Measurements from ENCODE around the gene ZBTB16. TPM values are rescaled to one million over a fixed set of nuclear protein-coding genes. Genes with fewer than 3 reads are reported as not detected.

Gene ZBTB16
- total RNA-seq, 1 donor from 2014 or later = 6.4 TPM

DNA sequence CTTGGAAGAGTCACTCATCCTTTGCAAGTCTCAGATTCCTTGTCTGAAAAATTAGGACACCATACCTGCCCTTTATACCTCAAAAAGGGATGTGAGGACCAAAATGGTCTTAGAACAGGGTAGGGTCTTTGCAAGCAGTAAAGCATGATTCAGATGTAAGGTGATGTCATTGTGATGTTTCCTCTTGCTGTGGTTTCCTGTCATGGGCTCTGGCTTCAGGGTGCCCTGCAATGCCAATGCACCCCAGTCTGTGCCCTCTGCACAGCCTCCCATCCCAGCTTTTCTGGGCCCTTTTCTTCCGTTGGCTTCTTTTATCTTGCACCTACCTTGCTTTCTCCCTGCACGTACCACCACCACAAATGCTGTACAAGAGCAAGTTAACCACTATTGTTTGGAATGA is 148.9 kb downstream of the ZBTB16 start:
- DNase-seq (ENCODE audit: low read depth in 2 of 2) = no peak

DNA sequence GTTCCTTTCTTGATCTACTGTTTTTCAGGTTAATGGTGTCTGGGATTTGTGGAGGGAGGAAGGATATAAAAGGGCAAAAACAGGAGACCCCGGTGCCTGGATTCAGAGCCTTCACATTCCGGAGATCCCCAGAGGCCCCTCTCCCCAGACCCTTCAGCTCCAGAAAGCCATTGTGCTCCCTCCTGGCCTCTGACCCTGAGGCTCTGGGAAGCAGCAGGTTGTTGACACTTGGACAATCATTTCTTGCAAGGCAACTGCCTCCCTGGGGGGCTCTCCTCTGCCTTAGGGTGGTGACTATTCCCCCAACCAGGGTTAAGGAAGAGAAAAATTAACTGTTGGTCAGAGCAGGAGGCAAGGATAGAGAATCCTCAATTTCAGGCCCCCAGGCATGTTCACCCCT is 149.8 kb downstream of the ZBTB16 start:
- no peak for DNase-seq (ENCODE audit: low read depth in 2 of 2)

DNA sequence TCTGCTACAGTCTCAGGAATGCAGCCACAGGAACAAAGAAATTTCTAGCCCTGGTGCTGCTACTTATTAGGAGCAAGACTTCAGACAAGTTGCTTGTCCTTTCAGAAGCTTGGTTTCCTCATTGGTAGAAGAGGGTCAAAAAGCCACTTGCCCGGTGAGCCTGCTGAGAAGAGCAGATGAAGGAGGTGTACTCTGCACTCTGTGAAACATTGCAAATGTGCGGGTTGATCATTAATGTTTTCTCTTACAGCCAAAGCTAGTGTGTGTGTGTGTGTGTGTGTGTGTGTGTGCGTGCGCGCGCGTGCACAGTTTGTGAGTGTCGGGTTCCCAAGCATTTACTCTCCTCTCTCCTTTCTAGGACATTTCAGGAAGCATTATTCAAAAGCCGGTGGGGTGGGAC is 150.4 kb downstream of the ZBTB16 start:
- DNase-seq (ENCODE audit: low read depth in 2 of 2) = no peak

DNA sequence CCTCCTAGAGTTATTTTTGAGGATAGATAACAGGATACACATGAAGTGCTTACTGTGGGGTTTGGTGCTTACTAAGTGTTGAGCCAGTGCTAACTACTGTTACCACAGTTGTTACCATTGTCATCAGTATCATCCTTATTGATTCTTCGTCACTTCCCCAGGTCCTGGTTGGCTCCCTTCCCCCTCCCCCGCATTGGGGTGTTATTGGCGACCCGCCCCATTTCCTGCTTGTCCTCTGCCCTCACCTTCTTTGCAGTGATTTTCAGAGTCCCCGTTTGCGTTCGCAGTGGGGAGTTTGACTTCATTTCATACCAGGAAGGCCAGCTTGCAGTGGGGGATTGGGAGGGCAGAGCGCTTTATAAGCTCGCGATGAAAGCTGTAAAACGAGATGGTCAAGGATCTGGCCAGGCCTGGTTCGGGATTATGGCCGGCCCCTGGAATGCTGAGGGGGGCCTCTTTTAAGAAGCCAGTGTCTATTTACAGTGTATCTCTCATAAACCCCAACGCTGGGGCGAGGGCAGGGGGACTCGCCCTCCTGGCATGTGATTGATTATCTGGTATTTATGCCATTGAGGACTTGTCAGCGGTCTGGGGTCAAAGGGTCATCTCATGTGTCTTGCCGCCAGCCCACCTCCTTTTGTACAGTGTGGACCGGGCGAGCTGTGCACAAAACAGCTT is 152.1 kb downstream of the ZBTB16 start:
- no peak for DNase-seq (ENCODE audit: low read depth in 2 of 2)

DNA sequence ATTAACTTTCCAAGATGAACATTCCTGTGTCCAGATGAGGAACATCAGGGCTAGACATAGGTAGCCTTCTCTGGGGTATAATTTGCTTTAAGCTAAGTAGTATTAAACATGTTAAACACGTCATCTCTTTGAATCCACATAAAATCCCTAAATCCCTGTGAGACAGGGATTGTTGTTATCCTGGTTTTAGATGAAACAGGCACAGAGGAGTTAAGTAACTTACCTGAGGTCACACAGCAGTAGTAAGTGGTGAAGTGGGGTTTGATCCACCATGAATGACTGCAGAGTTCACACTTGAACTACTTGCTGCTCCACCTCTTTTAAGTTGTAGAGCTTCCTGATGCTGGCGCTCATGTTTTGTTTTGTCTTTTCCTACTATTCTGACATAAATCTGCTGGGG is 154.1 kb downstream of the ZBTB16 start:
- no peak for DNase-seq (ENCODE audit: low read depth in 2 of 2)

DNA sequence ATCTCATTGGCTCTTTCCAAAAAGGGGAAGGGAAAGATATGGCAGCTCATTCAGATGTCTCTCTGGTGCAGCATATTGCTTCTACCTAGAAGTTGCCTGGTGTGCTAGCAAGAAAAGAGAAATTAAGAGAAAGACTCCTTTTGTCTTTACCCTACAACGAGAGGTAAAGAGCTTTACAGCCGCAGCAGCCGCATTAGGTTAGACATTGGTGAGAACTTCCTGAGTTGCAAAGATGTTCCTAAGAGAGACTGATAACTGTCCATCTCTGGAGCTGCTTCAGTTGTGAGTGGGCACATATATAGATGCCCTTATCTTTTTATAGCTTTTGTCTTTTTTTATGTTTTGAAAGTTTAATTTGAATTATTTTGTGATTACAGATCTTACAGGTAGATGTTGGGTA is 155.9 kb downstream of the ZBTB16 start:
- no peak for DNase-seq (ENCODE audit: low read depth in 2 of 2)

DNA sequence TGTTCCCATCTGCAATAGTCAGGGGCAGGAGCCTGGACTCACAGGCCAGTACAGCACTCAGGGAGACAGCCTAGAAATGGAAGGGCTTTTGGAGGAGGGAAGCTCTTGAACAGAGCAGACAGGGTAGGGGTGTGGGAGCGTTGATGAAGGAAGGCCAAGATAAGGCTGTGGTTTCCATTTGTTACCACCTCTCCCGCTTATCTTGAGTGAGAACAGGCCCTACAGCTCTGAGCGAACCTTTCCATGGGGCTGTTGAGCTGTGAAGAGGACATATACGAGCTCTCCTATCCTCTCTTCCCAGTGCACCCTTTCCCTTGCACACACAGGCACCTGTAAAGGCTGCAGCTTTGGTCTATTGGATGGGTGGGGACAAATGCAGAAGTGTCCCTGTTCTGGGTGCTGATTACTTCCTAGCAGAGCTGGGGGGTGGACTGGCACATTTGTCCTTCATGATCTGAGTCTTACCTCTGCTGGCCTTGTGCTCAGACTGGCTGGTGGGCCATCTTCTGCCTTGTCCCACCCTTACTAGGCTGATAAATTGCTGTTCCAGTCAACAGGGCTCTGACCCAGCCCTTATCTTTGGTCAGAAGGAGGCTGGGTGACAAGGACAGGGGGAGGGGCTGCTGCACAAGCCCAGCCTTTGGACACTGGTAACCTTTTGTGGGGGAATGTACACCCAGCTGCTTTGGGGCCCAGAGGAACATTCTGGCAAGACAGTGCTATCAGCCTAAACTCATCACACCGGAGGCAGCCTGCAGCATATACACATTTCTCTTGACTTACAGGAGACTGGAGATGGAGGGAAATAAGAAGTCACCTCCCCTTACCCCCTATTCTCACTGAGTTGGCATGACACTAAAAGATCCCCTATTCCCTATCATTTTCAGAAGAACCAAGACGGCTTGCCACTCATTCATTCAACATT is 156.6 kb downstream of the ZBTB16 start:
- DNase-seq (ENCODE audit: low read depth in 2 of 2) = no peak

DNA sequence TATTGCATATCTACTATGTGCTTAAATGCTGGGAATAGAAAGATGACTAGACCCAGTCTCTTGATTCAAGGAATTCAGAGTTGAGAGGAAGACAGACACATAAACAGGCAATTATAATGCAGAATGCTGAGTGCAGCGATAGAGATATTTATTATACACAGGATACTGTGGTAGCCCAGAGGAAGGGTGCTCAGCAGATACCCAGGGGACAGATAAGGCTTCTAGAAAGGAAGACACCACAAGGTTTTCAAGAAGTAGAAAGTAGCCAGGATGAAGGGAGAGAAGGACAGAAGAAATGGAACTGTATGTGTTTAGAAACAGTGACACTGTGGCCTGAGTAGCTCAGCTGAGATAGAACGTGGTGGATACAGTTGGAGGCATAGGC is 157.3 kb downstream of the ZBTB16 start:
- DNase-seq (ENCODE audit: low read depth in 2 of 2) = no peak

DNA sequence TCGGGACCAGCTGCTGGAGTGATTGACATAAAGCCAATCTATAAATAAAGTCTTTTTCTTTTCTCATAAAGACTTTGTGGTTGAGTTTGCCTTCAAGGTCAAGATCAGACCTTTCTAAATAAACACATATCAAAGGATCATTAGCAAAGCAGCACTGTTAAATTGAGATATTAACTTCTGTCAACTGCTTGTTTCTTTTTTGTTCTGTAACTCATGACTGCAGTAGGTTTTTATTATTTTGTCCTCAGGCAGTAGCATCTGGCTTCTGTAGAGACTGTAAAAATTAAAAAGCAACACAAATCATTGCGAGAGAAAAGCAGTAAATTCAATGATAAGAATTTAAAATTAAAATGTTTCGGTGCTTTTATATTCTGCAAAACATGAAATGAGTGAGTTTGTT is 159.0 kb downstream of the ZBTB16 start:
- DNase-seq (ENCODE audit: low read depth in 2 of 2) = no peak

DNA sequence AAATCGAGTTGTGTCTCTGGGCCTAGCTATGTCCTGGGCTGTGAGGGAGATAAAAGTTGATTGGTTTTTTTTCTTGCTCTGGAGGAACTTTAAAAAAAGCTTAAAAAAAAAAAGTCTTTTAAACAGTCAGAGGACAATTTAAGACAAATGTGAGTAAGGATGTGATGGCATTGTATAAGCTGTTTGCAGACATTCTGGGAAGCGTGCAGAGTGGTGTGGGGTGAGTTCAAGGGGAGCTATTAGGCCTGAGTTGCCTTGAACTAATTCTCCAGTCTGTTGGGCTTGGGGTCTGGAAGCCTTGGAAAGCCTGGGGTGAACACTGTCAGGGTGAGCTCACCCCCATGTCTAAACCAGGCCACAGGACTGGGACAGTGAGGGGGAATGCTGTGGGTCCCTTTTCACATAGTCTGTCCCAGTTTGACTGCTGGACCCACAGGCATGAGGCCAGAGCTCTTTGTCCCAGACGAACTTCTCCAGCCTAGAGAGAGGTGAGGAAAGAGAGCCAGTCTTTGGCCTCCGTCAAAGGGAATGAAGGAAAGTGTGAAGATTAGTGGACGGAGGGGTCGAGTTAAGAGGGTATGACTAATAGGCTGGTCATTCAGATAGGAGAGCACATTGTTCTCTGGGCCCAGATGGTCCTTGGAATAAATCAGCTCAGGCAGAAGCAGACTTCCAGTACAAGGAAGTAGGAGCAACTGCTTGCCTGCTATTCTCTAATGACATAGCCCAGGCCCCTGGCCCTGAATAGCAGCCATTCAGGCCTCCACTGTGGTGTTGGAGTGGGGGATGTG is 160.2 kb downstream of the ZBTB16 start:
- peak in 1 of 2 donors; percentile 90 for DNase-seq (ENCODE audit: low read depth in 2 of 2)

DNA sequence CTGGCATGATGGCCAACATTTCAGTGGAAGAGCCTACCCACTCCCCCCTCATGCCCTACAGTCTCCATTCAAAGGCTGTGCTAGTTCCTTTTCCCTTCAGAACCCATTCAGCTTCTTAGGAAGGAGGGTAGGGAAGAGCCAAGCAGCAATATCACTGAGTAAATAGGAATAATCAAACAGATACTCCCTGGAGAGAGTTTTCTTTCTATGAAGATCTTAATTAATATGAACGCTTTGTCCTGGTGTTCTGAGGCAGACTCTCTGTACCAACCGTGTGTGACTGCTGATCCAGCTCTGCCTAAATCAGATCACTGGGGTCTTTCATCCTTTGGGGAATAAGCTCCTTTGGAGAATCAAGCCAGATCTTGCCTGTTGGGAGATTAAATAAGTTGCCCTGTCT is 161.5 kb downstream of the ZBTB16 start:
- DNase-seq (ENCODE audit: low read depth in 2 of 2) = no peak

DNA sequence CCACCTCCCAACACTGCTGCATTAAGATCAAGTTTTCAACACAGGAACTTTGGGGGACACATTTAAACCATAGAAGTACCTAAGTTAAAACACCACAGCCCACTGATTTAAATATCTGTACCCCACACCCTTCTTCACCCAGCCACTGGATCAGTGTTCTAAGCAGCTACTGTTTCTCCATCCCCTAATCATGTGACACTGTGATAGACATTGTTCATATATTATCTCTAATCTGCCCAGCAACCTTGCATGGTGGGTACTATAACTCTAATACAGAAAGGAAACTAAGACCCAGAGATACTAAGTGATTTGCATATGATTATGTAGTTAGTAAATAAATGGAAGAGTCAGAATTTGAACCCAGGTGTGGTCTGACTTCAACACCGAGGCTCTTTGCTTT is 166.2 kb downstream of the ZBTB16 start:
- no peak for DNase-seq (ENCODE audit: low read depth in 2 of 2)

DNA sequence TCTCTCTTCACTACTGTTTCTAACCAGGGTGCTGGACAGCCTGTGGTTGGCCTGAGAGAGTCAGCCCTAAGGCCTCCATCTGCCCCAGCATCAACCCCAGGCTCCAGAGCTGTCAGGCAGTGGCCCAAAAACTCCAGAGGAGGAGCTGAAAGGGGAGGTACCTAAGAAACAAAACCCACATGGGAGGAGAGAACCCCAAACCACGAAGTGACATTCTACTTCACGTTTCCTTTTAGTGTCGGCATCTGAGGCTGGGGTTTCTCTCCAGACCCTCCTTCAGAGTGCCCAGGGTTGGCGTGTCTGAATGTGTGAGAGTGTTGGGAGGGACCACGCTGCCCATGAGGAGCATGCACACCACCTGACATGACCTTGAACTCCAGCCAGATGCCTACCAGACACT is 166.8 kb downstream of the ZBTB16 start:
- no peak for DNase-seq (ENCODE audit: low read depth in 2 of 2)

DNA sequence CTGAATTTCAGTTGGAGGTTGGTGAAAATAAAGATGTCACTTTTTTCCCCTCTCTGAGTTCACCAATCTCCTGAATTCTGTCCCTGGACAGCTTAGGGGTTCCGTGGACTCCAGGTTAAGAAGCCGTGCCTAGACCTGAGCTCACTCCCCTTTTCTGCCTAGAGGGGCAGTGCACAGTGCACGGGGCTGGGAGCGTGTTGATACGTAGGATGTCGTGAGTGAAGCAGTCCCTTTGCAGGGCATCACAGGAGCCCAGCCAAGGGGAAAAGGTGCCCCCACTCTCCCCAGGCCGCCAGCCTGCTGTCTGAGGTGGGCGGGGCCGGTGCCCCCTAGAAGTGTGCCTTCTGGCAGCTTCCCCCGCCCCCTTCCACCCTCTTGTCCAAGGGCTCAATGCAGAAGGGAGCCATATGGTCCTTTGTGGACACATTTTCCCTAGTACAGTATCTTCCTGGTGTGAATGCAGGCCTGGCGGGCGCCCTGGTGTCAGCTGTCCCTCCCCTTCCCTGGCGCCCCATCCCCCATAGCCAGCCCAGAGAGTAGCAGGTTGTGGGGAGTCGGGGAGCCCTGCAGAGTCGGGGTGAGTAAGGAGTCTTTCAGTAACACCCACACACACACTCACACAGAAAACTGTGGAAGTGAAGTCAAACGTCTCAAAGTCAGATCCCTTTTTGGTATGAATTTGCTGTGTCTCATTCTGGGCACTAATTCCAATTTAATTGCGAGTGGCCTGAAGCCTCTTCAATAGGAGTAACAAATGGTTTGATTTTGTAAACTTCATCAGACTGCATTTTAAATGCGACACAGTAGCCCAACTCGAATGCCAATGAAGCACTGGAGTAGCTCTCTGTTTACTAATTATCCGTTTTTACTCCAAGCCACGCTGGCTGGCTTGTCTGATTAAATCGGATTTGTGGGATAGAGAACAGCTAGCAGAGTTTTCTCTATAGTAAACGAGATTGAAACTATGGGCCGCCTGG is 169.2 kb downstream of the ZBTB16 start:
- DNase-seq (ENCODE audit: low read depth in 2 of 2) = no peak

DNA sequence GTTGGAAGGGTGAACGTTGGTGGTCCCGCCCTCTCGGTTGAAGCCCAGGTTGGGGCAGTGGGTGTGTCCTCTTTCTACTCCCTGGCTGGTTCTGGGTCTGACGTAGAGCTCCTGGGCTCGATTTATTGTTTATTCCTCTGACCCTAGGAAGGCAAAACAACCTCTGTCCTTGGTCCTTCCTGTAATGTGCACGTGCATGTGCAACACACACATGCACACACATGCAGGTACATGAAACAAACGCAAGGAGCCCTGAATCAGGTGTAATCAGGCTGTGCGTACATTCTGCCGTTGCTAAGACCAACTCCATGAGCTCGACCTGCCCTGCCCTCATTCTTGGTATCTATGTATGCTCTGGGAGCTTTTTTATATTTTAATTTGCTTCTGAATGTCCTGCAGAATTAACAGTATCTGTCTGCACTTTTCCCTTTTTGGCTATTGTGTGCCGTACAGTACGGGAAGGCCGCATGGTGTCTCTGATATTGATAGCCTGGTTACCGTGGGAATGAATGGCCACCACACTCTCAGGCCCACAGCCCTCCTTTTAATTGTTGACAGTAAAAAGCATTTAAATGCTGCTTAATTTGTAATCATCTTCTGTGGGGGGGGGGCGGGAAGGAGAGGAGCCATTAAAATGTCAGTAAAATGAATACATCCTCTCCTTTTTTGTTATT is 170.7 kb downstream of the ZBTB16 start:
- no peak for DNase-seq (ENCODE audit: low read depth in 2 of 2)

DNA sequence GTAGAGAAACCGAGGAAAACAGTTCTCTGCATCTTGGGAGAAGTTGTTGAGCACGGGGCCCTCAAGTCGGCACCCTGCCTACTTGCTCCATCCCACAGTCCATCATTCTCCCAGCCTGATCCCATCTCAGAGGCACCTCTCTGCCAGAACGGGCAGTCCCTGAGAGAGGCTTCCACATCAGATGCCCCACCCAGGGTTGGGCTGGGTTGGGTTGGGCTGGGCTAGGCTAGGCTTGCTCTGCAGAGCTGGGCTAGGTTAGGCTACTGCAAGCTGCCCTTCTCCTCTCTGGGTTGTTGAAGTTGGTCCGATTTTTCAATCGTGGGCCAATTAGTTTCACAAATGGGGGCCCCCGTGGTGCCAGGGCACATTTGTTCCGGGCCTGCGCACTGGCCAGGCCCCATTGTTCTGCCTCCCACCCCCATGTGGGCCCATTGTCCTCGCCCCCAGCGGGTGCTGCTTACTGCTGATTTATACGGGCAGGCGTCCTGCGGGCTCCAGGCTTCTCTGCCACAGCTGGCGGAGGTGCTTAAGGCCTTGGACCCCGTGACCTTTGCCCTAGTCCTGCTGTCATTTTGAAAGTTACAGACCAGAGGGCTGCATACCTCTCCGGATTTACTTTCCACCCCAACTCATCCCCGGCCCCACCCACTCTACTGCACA is 173.0 kb downstream of the ZBTB16 start:
- DNase-seq (ENCODE audit: low read depth in 2 of 2) = no peak

DNA sequence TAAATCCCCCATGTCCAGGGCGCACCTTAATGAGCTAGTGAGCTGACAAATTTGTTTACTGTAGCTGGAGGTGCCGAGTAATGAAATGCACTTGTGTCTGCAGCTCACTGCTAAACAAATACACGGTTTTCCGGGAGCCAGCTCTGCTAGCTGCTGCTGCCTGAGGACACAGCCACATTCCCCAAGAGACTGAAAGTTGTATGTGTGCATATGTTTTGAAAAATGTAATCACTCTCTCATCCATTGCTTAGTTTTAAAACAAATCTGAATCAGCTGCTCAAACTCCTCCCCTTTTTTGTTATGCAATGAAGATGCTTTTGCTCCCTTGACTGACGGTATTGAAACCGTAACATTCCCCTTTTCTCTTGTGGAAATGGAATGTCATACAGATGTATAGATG is 174.2 kb downstream of the ZBTB16 start:
- DNase-seq (ENCODE audit: low read depth in 2 of 2) = no peak

DNA sequence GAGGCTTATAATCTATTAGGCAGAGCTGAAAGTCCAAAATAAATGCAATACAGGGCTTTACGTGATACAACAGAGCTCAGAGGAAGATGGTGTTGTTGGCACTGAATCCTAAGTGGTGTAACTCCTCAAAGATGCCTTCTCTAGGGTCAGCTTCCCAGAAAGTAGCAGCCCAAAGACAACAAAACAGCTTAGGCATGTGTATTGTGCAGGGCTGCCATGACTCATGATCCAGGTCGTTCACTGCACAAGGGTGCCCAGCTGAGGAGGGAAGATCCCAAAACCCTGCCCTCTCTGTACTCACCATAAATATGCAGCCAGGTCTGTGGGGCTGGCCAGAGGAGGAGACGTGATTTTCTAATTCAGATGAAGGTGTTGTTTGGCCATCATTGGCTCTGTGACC is 177.3 kb downstream of the ZBTB16 start:
- DNase-seq (ENCODE audit: low read depth in 2 of 2) = no peak

DNA sequence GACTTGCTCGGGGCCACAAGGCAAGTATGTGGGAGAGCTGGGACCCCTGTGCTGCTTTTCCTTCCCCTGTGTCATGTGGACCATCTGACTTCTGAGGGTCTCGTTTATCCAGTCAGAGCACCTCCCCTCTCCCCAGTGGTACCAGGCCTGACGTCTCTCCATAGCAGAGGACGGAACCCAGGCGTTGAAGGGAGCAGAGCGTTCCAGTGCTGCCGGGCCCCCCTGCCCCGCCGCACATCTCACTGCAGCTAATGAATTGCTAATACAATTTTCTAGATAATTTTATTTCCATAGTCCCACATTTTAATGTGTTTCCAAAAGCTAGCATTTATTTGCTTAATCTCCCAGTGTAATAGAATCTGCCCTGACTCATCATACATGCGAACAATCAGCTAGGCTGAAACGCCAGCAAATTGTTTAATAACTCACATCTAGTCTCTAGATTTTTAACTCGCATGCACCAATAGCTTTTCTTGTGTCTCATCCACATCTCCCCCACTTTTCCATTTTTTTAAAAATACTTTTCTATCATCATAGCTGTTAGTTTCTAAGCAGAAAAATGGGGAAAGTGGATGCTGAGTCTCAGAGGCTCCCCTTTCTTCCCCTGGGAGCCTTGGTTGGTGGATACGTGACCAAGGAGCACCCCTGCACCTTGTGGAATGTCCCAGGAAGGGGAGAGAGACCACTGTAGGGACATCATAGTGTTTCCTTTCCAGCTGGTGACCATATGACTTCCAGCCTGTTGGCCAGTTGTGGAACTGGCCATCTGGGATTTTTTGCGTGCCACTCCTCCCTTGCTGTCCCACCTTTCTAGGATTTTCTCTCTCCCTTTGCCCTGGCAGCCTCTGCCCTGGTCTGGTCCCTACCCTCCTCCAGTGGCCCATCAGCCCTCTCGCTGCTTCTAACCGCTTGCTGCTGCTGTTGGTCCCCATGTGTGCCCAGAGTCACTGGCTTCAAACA is 178.1 kb downstream of the ZBTB16 start:
- no peak for DNase-seq (ENCODE audit: low read depth in 2 of 2)
